SK-N-MC (cell line): Measurements from ENCODE around the gene MROH7.
"Not testable (repeated sequence)": the region's sequence is repeated elsewhere in the genome, so short reads cannot be mapped to it uniquely, and the experiment has no call there.

ENCODE experiments used
- EZH2 ChIP-seq: fragments of 200-600 bp; sonication (generic); IDR thresholded peaks from one replicate; pipeline ENCODE4 v1.6.1; 2017; ENCODE audit warnings: antibody characterized with exemption
- FOXP2 ChIP-seq: optimal IDR thresholded peaks from 2 replicates; pipeline ENCODE3; 2011; ENCODE audit warnings: mild to moderate bottlenecking, moderate library complexity; ENCODE audit not compliant: insufficient read depth; ENCODE audit errors: extremely low read length, control extremely low read depth
- POLR2AphosphoS5 ChIP-seq: IDR thresholded peaks from 2 replicates; pipeline ENCODE4 v1.6.1; 2012; ENCODE audit warnings: mild to moderate bottlenecking, low read depth, low read length, borderline replicate concordance

DNA sequence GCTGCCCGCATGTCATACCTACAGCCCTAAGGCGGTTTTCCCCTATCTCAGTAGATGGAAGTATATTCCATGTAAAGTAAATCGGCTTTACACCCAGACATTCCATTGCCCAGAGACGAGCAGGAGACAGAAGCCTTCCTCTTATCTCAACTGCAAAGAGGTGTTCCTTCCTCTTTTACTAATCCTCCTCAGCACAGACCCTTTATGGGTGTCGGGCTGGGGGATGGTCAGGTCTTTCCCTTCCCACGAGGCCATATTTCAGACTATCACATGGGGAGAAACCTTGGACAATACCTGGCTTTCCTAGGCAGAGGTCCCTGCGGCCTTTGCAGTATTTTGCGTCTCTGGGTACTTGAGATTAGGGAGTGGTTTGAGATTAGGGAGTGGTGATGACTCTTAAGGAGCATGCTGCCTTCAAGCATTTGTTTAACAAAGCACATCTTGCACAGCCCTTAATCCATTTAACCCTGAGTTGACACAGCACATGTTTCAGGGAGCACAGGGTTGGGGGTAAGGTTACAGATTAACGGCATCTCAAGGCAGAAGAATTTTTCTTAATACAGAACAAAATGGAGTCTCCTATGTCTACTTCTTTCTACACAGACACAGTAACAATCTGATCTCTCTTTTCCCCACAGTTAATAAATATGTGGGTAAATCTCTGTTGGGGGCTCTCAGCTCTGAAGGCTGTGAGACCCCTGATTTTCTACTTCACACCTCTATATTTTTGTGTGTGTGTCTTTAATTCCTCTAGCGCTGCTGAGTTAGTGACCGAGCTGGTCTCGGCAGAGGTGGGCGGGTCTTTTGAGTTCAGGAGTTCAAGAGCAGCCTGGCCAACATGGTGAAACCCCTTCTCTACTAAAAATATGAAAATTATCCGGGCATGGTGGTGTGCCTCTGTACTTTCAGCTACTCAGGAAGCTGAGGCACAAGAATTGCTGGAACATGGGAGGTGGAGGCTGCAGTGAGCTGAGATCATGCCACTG lies 4.8 kb upstream of the MROH7 start:
- TF ChIP-seq EZH2, POLR2AphosphoS5, FOXP2: not testable (repeated sequence)
